Muscle of arm (tissue), 12 donors: Measurements from ENCODE around the gene GFY. TPM values are rescaled to one million over a fixed set of nuclear protein-coding genes. Genes with fewer than 3 reads are reported as not detected.
"Not testable (repeated sequence)": the region's sequence is repeated elsewhere in the genome, so short reads cannot be mapped to it uniquely, and the experiment has no call there.

Experiments used
- DNase-seq: peaks from one replicate; pipeline ENCODE4 v3.0.0-alpha.2; 2013
- polyA plus RNA-seq, 12 donors: library from polyadenylated mRNA; unstranded; fragments of 120-200 nt; gene quantifications; one replicate each; pipeline ENCODE4 v1.2.1, GENCODE V29; 2013; ENCODE audit not compliant: insufficient read length in 12 of 12

Gene GFY
- polyA plus RNA-seq, 12 donors = 0.13 TPM; not detected in 11

DNA sequence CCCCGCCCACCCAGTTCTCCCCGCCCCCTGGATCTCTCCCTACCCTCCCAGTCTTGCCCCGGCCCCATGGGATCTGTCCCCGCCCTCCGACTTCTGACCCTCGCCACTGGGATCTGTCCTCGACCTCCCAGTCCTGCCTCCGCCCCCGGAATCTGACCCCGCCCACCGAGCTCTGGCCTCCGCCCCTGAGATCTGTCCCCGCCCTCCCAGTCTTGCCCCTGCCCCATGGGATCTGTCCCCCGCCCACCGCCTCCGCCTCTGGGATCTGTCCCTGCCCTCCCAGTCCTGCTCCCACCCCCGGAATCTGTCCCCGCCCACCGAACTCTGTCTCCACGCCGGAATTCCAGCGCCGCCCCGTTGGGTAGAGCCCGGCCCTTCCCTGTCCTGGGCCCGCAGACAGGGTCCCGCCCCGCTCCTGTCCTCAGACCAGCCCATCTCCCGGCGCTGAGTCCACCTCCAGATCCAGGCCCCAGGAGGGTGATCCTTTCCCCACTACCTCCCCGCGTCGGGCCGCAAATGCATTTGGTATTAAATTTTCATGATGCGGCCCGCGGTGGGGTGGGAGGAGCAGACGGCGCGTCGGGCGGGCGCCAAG, 17.7 kb downstream of the GFY start:
- DNase-seq = peak; percentile 89

DNA sequence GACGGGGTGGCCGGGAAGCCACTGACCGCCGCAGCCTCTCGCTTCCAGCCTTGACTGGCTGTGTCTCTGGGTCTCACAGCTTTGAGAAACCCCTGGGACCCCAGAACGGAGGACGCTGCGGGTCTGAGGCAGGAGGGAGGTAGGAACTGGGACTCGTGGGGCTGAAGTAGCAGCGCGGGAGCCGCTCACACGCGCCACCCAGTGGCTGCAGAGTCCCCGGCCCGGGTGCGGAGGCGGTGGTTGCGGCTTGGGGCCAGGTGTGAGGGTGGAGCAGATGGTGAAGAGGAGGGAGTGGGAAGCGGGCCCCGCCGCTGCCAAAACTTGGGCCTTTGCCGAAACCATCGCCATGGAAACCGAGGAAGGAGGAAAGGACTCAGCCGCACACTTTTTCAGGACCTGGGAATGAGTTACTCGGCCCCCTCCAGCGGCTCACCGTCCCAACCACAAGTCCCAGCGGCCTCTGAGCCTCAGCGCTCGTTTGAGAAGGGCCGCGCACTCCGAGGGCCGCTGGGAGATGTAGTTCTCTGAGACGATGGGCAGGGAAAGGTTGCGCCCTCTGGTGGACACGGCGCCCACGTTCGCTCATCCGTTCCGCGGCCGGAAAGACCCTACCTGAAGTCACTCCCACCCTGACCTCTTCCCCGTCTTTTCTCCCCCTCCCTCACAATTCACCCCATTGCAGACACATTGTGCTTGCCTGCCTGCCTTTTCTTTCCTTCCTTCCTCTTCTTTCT, 18.3 kb downstream of the GFY start:
- peak; percentile 97 for DNase-seq

DNA sequence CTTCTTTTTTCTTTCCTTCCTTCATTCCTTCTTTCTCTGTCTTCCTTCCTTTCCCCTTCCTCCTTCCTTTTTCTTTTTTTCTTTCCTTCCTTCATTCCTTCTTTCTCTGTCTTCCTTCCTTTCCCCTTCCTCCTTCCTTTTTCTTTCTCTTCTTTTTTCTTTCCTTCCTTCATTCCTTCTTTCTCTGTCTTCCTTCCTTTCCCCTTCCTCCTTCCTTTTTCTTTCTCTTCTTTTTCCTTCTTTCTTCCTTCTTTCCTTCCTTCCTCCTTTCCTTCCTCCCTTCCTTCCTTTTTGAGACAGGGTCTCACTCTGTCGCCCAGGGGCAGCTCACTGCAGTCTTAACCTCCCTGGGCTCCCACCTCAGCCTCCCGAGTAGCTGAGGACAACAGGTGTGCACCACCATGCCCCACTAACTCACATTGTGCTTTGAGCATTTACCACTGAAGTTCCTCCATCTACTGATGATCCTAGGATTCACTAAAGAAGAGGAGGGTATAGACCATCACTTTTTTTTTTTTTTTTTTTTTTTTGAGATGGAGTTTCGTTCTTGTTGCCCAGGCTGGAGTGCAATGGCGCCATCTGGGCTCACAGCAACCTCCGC, 19.0 kb downstream of the GFY start:
- DNase-seq = not testable (repeated sequence)

DNA sequence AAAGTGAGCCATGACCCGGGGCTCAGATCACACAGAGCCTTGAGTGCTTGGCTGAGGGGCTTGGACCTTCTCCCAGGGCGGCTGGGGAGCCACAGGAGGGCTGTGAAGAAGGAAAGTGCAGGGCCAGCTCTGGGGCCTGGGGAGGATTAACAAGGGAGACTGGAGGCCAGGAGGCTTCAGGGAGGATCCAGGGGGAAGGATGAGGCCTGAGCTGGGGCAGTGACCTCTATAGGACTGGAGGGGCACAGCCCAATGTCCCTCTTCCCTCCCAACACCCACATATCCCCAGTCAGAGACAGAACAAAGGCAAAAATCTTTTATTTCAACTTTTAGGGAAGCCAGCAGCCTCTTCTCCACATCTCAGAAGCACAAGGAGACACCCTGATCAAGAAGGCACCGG, 20.8 kb downstream of the GFY start:
- no peak for DNase-seq

DNA sequence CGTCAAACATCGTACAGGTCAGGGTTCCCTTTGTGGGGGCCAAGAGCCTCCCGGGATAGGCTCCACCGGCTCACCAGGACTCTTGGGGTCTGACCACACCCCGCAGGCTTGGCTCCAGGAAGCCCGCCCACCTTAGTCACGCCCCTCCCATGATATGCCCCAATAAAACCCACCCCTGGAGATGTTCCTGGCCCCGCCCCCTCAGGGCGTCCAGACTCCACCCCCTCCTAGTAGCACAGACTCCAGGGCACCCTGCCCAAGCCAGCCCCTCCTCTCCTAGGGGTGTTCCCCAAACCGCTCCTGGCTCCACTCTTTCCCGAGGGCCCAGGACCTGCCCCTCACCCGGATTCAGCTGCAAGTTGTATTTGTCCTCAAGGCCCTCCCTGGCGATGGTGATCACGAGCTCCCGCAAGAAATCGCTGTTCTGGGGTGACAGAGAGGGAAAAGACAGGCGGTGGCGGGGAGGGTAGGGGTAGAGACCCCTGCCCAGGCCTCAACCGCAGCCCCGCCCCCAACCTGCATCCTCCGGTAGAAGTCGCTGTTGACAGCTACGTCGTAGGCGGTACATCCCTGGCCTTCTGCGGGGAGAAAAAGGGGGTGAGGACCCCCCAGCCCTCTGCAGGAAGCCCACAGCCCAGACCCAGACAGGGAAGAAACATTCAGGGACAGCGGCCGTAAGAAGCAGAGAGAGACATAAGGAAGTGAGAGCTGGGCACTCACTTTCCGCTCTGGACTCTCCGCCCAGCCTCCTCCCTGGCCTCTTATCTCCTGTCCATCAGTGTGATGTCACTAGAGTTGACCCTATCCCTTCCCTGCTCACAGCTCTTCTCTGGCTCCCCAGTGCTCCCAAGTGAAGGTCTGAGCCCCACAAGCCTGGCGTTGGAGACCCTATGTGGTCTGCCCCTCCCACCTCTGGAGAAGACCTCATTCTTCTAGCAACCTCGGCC, 22.6 kb downstream of the GFY start:
- no peak for DNase-seq

DNA sequence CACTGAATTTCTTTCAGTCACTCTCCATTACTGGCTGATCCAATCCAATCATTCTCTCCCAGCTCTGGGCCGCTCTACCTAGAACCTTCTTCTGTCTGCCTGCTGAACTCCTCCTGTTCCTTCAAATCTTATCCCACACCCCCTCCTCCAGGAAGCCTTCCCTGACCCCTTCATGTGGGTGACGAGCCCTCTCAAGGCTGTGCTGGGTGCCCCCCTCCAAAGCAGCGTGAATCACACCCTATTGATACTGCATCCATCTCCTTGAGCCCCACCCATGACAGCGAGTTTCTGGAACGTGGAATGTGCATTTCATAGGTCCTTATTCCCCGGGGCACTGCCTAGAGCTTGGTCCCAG, 23.2 kb downstream of the GFY start:
- no peak for DNase-seq

DNA sequence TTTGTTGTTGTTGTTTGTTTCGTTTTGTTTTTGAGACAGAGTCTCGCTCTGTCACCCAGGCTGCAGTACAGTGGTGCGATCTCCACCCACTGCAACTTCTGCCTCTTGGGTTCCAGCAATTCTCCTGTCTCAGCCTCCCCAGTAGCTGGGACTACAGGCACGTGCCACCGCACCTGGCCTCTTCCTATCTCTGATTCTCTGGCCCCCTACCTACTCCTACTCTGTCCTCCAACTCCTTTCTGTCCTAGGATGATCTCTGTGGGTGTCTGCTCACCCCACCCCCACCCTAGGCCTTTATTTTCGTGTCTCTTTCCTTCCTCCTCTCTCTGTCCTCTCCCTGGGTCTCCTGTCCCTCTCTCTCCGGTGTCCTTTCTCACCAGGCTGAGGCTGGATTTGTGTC, 25.2 kb downstream of the GFY start:
- DNase-seq = no peak

DNA sequence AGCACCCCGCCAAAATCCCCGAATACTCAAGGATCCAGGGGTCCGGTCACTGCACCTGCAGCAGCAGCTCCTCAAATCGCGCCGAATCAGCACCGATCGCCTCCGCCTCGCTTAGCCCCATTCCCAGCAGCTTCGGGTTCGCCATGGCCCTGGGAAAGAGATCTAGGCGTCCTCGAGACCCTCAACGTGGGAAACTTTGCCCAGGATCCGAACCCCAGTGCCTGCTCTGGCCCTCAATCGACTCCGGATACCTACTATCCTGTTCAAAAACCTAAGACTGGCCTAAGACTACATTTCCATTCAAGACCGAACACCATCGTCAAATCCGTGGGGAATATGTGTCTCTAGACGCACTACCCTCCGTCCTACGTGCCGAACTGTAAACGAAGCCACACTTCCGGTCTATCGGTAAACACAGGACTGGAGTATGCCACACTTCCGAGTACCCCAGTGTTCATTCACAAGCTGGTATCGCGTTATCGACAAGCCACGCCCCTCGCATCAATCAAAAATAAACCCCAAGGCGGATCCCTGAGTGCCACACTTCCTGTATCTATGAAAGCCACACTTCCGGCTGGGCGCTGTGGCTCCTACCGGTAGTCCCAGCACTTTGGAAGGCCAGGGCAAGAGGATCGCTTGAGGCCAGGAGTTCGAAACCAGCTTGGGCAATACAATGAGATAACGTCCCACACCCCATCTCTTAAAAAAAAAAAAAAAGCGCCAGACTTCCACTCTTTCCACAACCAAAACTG, 26.4 kb downstream of the GFY start, which contains the start of gene PIH1D1:
PIH1D1 (minus strand) TSS at position 385 of the 752 bp plus-strand sequence; CDS start at position 145, 240 bp downstream.
- peak; percentile 97 for DNase-seq

DNA sequence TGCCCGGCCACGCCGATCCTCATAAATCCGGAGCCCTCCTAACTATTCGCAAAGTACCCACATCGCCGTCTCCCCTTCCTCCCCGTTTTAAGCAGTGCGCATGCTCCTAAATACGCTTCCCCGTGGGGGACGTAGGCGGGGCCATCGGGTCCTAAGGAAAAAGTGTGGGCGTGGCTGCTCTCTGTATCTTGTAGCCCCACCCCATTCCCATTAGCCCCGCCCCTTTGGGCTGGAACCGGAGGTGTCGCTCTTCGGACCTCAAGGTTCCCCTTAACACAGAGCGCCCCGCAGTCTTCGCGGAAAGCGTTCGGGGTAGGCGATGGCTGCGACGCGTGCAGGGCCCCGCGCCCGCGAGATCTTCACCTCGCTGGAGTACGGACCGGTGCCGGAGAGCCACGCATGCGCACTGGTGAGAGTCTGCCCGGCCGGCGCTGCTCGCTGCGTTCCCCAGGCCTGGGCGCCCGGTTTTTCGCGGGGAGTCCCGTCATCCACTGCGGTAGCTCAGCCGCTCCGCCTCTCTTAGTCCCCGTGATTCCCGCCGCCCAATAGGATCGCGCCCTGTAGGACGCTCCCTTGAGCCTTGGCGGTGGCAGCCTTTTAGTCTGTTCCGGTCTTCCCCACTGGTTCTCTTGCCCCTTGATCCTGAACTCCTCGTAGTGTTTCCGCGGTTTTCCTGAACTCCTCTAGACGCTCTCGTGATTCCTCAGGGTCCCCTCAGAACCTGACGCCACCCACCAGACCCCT, 28.0 kb downstream of the GFY start, which contains the start of gene ALDH16A1:
ALDH16A1 (plus strand) TSS at position 213 of the 744 bp plus-strand sequence; CDS start at position 320, 107 bp downstream.
- DNase-seq = peak; percentile 98

DNA sequence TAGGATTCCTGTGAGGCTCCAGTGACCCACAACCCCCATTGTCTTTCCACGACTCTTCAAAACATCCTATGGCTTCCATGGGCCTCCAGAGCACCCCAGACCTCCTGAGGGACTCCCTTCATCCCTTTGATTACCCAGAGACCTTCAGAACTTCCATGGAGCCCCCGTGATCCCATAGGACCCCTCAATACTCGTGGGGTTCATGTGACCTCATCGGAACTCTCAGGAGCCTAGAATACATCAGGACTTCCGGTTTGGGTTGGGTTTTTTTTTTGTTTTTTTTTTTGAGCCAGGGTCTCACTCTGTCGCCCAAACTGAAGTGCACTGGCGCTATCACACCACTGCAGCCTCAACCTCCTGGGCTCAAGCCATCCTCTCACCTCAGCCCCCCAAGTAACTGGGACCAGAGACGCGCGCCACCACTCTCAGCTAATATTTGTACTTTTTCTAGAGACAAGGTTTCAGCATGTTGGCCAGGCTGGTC, 28.6 kb downstream of the GFY start:
- DNase-seq = no peak

DNA sequence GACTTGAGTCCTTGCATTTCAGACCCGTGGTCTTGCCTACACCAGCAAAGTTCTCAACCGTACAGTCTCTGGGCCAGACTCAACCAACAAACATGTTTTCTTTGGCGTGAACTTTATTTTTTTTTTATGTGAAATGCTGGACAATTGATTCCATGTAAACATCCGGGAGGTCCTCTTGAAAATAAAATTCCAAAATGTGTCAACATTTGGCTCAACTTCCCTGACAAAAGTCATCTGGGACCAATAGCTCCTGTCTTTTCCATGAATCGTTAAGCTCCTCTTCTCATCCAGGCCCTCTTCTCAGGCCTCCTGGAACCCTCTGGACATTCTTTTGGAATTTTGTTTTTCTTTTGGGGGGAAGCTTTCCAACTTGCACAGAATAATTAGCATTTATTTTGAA, 30.6 kb downstream of the GFY start:
- peak; percentile 82 for DNase-seq

DNA sequence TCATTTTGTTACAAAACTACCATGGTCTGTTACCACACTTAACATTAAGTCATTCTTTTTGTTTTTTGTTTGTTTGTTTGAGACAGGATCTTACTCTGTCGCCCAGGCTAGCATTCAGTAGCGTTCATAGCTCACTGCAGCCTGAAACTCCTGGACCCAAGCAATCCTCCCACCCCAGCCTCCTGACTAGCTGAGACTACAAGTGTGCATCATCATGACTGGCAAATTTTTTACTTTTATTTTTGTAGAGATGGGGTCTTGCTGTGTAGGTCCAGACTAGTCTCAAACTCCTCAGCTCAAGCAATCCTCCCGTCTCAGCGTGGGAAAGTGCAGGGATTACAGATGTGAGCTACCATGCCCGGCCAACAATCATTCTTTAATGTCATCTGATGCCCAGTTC, 31.1 kb downstream of the GFY start:
- no peak for DNase-seq

DNA sequence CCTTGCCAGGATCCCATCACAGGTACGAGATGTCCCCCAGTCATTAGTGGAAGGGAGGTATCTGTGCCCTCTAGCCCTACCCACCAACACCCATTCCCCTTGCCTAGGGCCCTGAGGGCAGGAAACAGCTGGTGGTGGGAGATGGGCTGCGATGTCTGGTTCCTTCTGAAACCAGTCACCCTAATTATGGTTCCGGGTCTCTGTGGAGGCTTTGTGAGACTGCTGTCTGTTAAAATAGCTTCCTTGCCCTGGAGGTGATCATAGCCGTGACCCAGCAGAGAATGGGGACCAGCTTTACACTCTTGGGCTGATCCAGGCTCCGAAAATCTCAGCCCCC, 33.3 kb downstream of the GFY start:
- no peak for DNase-seq

DNA sequence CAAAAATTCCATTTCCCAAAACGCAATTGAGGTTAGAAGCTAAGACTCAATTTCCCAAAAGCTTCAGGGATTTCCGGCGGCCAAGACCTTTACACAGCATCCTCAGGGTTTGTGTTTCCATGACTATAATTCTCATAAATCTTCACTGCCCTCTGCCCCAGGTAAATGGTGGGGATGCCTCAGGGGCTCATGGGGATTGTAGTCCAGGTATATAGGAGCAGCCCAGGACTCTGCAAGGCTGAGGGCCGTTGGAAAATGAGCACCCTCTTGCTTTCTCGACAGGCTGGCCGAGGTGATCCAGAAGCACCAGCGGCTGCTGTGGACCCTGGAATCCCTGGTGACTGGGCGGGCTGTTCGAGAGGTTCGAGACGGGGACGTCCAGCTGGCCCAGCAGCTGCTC, 34.2 kb downstream of the GFY start:
- no peak for DNase-seq

DNA sequence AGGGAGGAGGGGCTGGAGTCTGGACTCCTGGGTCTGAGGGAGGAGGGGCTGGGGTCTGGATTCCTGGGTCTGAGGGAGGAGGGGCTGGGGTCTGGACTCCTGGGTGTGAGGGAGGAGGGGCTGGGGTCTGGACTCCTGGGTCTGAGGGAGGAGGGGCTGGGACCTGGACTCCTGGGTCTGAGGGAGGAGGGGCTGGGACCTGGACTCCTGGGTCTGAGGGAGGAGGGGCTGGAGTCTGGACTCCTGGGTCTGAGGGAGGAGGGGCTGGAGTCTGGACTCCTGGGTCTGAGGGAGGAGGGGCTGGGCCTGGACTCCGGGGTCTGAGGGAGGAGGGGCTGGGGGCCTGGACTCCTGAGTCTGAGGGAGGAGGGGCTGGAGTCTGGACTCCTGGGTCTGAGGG, 35.9 kb downstream of the GFY start:
- DNase-seq = not testable (repeated sequence)

DNA sequence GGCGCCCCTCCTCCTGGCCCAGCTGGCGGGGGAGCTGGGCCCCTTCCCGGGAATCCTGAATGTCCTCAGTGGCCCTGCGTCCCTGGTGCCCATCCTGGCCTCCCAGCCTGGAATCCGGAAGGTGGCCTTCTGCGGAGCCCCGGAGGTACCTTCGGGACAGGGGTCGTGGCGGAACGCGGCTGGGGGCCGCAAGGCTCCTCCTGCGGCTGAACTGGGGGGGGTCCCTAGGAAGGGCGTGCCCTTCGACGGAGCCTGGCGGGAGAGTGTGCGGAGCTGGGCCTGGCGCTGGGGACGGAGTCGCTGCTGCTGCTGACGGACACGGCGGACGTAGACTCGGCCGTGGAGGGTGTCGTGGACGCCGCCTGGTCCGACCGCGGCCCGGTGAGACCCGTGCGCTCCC, 36.5 kb downstream of the GFY start:
- DNase-seq = no peak

DNA sequence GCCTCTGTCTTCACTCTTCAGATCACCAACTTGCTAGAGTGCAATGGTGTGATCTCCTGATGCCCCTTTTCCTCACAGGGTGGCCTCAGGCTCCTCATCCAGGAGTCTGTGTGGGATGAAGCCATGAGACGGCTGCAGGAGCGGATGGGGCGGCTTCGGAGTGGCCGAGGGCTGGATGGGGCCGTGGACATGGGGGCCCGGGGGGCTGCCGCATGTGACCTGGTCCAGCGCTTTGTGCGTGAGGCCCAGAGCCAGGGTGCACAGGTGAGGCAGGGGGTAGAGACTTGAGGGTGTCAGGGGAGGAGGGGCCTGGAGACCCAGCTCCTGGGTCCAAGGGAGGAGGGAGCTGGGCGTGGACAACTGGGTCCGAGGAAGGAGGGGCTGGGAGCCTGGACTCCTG, 37.3 kb downstream of the GFY start:
- DNase-seq = no peak

DNA sequence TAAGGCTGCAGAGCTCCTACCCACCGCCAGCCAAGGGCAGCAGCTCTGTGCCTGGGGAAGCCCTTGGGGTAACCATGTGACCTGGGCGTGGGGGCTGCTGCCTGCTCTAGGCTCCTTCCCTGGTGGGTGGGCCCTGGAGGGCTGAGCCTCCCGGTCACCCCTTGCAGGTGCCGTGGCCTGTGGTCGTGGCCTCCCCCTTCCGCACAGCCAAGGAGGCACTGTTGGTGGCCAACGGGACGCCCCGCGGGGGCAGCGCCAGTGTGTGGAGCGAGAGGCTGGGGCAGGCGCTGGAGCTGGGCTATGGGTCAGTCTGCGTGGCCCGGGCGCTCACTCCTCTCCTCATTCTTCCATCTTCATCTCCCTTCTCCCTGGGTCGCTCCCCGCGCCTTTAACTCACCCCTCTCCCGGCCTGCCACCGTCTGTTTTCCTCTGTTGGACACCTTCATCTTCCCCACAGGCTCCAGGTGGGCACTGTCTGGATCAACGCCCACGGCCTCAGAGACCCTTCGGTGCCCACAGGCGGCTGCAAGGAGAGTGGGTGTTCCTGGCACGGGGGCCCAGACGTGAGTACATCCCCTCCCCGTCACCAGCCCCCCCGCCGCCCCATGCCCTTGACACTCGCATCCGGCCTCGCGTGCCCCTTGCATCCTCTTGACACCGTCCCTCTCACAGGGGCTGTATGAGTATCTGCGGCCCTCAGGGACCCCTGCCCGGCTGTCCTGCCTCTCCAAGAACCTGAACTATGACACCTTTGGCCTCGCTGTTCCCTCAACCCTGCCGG, 39.0 kb downstream of the GFY start:
- DNase-seq = no peak

DNA sequence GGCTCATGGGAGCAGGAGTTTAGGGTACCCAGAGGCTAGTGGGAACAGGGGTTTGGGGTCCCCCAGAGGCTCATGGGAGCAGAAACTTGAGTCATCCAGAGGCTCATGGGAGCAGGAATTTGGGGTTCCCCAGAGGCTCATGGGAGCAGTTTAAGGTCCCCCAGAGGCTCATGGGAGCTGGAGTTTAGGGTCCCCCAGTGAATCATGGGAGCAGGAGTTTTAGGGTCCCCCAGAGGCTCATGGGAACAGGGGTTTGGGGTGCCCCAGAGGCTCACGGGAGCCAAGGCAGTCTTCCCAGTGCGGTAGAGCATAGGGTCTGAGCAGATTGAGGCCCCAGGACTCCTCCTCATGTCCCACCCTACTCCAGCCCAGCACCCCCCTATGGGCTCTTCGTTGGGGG, 40.2 kb downstream of the GFY start:
- DNase-seq = no peak

DNA sequence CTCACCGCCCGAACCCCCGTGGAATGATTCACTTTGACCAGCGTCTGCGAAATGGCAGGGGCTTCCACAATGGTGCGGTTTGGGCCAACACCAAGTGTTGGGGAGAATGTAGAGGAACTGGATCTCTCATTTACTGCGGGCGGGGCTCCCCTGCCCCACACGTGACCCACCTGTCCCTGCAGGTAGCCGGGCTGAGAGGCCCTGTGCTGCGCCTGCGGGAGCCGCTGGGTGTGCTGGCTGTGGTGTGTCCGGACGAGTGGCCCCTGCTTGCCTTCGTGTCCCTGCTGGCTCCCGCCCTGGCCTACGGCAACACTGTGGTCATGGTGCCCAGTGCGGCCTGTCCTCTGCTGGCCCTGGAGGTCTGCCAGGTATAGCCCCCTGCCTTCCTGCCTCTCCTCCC, 43.0 kb downstream of the GFY start:
- no peak for DNase-seq
